Type B pancreatic cell (in vitro differentiated cells): ENCODE data around the gene SPATA20. TPM values are rescaled to one million over a fixed set of nuclear protein-coding genes. Genes with fewer than 3 reads are reported as not detected.

Experiments used
- DNase-seq: peaks from one replicate; pipeline ENCODE4 v3.0.0; 2021; ENCODE audit warnings: mixed read lengths; ENCODE audit not compliant: unreplicated experiment; ENCODE audit errors: extremely low spot score
- H3K27ac Mint-ChIP-seq: 2 replicates; pipeline ENCODE4 v1.8.0; 2021; ENCODE audit warnings: mild to moderate bottlenecking, mixed read lengths
- H3K27me3 Mint-ChIP-seq: 2 replicates; pipeline ENCODE4 v1.8.0; 2021; ENCODE audit warnings: mixed read lengths
- H3K36me3 Mint-ChIP-seq: 2 replicates; pipeline ENCODE4 v1.8.0; 2021; ENCODE audit warnings: mixed read lengths
- H3K4me1 Mint-ChIP-seq: one replicate; pipeline ENCODE4 v1.8.0; 2021; ENCODE audit warnings: mixed read lengths; ENCODE audit not compliant: unreplicated experiment
- H3K4me3 Mint-ChIP-seq: 2 replicates; pipeline ENCODE4 v1.8.0; 2021; ENCODE audit warnings: mild to moderate bottlenecking, mixed read lengths
- H3K9me3 Mint-ChIP-seq: 2 replicates; pipeline ENCODE4 v1.8.0; 2021; ENCODE audit warnings: mixed read lengths
- total RNA-seq: library from RNA; stranded (reverse); gene quantifications from 2 replicates; pipeline ENCODE4 v1.2.1, GENCODE V29; 2021; ENCODE audit warnings: low replicate concordance
- TF ChIP-seq, protein P1 (sequence below): fragments of 200-600 bp; sonication (generic); conservative IDR thresholded peaks from 2 replicates; pipeline ENCODE4 v1.5.0; 2021; ENCODE audit warnings: antibody characterized with exemption, mild to moderate bottlenecking

SPATA20 gene
- total RNA-seq, 1 donor from 2014 or later = 51.3 TPM

DNA sequence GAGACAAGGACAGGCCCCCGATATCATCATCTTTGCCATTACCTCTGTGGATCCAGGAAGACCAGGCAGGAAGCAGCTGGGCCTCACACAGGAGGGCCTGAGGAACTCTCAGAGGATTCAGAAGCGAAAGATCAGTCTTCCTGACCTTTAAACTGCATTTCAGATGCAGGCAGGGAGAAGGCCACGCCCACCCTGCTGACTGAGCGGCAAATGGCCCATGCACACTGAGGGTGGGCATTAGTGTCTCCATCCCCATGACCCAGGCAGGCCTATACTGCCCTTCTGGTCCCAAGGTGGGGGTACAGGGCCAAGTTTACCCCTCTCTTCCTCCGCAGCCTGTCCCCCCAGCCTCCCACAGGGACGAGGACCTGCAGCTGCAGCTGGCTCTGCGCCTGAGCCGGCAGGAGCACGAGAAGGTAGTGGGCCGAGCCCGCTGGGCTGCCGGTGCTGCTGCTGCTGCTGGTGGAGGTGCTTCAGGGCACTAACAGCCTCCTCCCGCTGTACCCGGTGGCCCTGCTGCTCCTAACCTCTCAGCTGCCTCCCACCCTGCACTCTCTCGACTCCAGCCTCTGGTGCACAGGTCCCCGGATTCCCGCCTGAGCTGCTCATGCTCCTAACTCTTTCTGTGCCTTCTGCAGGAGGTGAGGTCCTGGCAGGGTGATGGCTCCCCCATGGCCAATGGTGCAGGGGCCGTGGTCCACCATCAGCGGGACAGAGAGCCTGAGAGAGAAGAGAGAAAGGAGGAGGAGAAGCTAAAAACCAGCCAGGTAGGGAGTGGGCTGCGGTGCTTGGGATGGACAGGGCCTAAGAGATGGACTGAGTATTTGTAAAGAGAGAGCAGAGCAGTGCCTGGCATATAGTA is 8.2 kb upstream of the SPATA20 start:
- Mint-ChIP-seq H3K27ac (no peak overlapping the region), H3K9me3 (no peaks in the 10 kb centered on the region), H3K4me3 (no peak overlapping the region), H3K27me3 (peaks cover under 1% of the 10 kb centered on the region), H3K36me3 (peaks cover 4% of the 10 kb centered on the region), H3K4me1 (peaks cover 39% of the 10 kb centered on the region)
- no peak for DNase-seq
- TF ChIP-seq, protein P1, sequence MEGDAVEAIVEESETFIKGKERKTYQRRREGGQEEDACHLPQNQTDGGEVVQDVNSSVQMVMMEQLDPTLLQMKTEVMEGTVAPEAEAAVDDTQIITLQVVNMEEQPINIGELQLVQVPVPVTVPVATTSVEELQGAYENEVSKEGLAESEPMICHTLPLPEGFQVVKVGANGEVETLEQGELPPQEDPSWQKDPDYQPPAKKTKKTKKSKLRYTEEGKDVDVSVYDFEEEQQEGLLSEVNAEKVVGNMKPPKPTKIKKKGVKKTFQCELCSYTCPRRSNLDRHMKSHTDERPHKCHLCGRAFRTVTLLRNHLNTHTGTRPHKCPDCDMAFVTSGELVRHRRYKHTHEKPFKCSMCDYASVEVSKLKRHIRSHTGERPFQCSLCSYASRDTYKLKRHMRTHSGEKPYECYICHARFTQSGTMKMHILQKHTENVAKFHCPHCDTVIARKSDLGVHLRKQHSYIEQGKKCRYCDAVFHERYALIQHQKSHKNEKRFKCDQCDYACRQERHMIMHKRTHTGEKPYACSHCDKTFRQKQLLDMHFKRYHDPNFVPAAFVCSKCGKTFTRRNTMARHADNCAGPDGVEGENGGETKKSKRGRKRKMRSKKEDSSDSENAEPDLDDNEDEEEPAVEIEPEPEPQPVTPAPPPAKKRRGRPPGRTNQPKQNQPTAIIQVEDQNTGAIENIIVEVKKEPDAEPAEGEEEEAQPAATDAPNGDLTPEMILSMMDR = no peak

DNA sequence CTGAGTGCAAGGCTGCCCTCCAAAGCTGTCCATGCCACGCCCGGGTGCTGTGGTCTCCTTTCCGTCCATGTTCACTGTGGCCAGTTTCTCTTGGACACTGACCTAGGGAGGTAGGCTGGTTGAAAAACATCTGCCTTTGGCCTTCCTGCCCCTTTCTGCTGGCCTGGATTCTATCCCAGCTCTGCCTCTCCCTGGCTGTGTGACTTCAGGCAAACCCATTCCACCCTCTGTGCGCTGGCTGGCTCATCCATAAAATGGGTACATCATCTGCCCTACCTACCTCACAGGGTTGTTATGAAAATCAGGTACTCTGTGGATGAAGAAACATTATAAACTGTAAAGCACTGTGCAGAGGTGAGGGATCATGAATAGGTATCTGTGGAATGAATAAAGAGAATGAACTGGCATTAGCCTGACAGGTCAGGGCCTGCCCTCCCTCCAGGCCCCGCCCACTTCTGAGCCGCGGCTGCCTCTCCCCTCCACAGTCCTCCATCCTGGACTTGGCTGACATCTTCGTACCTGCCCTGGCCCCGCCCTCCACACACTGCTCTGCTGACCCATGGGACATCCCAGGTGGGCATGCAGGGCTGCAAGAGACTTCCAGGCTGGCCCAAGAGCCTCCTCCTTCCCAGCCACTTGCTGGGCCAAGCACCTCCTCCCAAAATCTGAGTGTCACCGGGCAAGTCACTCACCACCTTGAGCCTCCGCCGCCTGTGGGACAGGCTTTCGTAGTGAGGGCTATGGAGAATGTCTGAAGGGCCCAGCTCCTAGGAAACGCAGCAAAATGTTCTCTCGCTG is 7.0 kb upstream of the SPATA20 start:
- no peak for DNase-seq
- TF ChIP-seq, protein P1 = no peak
- H3K9me3 Mint-ChIP-seq = no peaks in the 10 kb centered on the region
- peaks cover 4% of the 10 kb centered on the region for H3K36me3 Mint-ChIP-seq
- H3K4me3 Mint-ChIP-seq = peak overlapping the region; percentile 27
- peaks cover 40% of the 10 kb centered on the region for H3K4me1 Mint-ChIP-seq
- no peaks in the 10 kb centered on the region for H3K27me3 Mint-ChIP-seq
- no peak overlapping the region for H3K27ac Mint-ChIP-seq

DNA sequence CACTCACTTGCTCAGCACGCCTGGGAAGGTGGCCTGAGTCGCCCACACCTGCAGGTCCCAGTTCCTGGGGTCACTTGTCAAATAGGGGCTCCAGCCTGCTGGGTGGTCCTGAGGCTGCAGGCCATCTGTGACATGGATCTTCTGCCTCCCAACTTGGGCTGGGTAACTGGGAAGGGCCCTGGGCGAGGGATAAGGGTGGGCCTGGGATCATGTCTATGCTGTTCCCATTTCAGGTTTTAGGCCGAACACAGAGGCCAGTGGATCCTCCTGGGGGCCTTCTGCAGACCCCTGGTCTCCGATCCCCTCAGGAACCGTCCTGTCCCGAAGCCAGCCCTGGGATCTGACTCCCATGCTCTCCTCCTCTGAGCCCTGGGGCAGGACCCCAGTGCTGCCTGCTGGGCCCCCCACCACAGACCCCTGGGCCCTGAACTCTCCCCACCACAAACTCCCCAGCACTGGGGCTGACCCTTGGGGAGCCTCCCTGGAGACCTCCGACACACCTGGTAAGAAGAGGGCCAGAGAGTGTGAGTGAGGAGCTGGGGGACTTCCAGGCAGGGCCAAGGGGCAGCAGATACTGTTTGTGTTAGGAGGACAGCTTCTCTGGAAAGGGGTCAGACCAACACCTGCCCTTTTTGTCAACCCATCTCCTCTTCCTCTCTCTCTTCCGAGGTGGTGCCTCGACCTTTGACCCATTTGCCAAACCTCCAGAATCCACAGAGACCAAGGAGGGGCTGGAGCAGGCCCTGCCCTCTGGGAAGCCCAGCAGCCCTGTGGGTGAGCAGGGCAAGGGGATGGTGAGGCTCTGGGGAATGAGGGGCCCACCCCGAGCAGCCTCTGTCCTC is 6.2 kb upstream of the SPATA20 start:
- TF ChIP-seq, protein P1 = no peak
- Mint-ChIP-seq H3K27me3 (no peaks in the 10 kb centered on the region), H3K36me3 (peaks cover 4% of the 10 kb centered on the region), H3K27ac (no peak overlapping the region), H3K4me1 (peaks cover 40% of the 10 kb centered on the region), H3K9me3 (no peaks in the 10 kb centered on the region), H3K4me3 (peak overlapping the region; percentile 84)
- no peak for DNase-seq

DNA sequence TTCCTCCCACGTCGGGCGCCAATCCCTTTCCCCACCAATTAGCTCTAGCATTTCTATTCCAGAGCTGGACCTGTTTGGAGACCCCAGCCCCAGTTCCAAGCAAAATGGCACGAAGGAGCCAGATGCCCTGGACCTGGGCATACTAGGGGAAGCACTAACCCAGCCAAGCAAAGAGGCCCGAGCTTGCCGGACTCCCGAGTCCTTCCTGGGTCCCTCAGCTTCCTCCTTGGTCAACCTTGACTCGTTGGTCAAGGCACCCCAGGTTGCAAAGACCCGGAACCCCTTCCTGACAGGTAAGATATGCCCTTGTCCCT is 5.6 kb upstream of the SPATA20 start:
- Mint-ChIP-seq H3K9me3 (no peaks in the 10 kb centered on the region), H3K27ac (peak overlapping the region; percentile 39), H3K27me3 (no peaks in the 10 kb centered on the region), H3K4me3 (peak overlapping the region; percentile 84), H3K36me3 (peaks cover 4% of the 10 kb centered on the region), H3K4me1 (peaks cover 38% of the 10 kb centered on the region)
- DNase-seq = no peak
- TF ChIP-seq, protein P1 = no peak
